Occipital lobe (tissue), 2 donors: ENCODE results near the gene APOBEC4. TPM values are rescaled to one million over a fixed set of nuclear protein-coding genes. Genes with fewer than 3 reads are reported as not detected.

Experiments
- DNase-seq: peaks from one replicate; lab custom pipeline; 2025; lab: John Stamatoyannopoulos, UW
- total RNA-seq: library from RNA; depleted of rRNA; stranded (reverse); fragments of >200 nt; gene quantifications from one replicate; pipeline ENCODE4 v1.2.3, GENCODE V29; 2014

The APOBEC4 gene
- total RNA-seq, 1 donor from 2014 or later: not detected

GRCh38 chr1:183674886-183675285, 21.8 kb upstream of the APOBEC4 start:
- DNase-seq: no peak

DNA sequence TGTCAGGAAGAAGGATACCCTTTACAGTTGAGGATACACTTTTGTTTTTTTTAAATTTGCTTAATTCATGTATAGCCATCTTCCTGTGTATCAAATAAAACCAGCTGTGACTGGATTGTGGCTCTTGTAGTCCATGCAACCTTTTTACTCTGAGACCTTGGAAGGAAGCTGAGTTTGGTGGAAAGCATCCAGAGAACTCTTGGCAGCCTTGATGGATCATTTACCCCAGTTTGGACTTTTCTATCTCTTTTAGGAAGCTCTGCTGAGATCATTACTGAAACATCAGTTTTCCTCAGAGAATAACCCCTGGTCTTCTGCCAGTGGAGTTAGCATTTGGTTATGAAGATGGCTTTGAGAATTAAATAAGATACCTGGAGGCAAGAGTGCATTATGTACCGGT, 21.2 kb upstream of the APOBEC4 start:
- DNase-seq: no peak

DNA sequence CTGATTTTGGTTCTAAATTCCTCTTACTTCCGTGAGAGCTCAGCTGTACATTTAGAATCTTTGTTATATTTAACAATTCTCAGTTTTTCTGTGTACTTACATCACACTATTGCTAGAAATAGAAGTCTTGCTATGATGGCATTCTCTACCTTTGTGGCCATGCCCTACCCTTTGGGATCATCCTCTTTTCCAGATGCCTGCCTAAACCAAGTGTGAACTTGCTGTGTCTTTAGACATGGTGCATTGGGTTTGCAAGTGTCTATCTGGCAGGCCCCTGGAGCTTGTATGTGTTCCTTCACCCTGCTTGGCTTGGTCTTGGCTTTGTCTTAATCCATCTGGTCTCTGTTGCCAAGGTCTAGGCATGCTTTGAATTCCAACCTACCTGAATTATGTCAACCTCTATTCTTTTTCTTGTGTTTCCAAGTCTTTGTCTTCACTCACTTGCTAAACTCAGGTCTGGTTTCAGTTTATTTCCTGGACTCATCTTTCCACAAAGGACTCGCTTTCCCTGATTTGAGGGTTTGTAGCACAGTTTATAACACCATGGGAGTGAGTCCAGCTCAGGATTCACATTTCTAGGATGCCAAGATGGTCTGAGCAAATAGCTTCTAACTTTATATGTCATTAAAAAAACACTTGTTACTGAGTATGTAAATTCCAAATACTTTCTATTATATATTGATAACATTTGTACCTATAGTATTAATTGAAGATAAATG, 20.6 kb upstream of the APOBEC4 start:
- no peak for DNase-seq

- no peak for DNase-seq
Observed at GRCh38 chr1:183670169-183670568, 17.1 kb upstream of the APOBEC4 start.

GRCh38 chr1:183656355-183656754, 3.2 kb upstream of the APOBEC4 start:
- no peak for DNase-seq

DNA sequence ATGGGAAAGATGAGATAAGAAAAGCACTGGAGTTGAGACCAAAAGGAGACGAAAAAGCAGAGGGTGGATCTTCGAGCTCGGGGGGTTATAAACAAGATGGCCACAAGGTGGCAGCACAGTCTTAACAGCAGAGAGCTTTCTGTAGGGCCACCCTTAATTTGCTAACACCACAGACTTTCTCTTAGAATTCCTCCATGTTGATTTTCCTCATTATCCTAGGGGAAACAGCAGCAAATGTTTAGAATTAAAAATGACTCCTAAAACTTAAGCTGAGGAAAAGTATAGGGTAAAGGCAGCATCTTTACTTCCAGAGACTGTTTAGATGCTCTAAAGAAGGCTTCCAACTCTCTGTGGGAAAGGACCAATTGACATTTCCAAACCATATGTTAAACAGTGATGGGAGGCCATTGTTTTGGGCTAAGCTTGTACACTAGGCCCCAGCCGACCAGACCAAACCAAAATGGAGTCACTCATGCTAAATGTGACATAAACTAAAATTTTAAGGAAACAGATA, 2.5 kb upstream of the APOBEC4 start:
- peak; percentile 45 for DNase-seq

- no peak for DNase-seq
Observed at GRCh38 chr1:183654706-183655105, 1.6 kb upstream of the APOBEC4 start.

GRCh38 chr1:183653876-183654451, 848 bp upstream of the APOBEC4 start:
- no peak for DNase-seq

- DNase-seq: no peak
Observed at GRCh38 chr1:183653462-183653794, 312 bp upstream of the APOBEC4 start.

GRCh38 chr1:183652107-183652506, 1.0 kb downstream of the APOBEC4 start:
- DNase-seq: no peak

DNA sequence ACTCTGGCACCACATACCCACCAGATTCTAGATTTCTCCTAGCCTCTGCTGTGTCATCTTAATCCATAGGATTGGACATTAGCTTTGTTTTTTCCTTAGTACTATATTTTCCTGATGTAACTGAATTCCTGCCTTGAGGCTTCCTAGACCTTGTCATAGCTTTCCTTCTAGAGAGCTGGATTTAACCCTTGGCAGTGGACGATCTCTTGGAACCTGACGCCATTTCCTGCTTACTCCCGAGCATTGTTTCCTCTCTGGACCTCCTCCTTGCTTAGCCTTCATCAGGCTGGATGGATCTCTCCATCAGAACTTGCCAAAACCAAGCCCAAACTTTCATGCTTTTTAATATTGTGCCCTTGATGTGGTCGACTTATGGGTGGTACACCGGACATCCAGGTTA, 1.5 kb downstream of the APOBEC4 start:
- no peak for DNase-seq

DNA sequence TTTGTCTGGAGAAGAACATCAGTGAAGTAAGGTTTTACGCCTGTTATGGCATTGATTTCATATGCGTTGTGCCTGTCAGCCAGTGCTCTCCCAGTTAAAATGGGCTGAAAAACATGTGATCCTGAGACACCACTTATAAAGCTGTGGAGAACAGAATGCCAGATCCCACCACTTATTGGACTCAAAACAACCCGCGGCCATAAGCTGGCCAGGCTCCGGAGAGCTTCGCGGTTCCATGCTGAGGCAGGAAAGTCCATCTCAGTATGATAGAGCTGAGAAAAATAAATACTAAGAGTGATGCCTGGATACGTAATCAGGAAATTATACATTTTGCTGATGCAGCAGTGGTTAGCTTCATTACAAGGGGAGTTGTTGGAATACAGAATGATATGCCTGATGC, 5.1 kb downstream of the APOBEC4 start:
- DNase-seq: no peak

- DNase-seq: no peak
Observed at GRCh38 chr1:183646776-183647175, 6.3 kb downstream of the APOBEC4 start.

GRCh38 chr1:183645531-183645930, 7.6 kb downstream of the APOBEC4 start:
- no peak for DNase-seq

- no peak for DNase-seq
Observed at GRCh38 chr1:183642166-183642565, 10.9 kb downstream of the APOBEC4 start.

DNA sequence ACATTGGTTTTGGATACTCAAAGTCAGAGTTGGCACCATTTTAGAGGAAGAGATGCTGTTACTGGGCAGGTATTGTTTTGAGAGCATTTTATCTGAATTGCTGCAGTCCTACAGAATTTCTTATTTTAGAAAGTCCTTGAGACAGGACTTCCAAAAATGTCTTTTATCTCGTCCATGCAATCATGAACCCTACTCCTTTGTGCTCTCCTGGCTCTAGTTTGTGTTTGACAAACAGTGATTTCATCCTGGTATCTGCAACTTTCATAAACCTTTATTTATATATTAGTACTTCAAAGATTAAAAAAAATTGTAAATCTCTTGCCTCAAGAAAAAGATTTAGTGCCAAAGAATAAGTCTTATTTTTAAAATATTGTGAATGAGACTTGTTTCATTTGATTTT, 12.9 kb downstream of the APOBEC4 start:
- DNase-seq: no peak

- DNase-seq: no peak
Observed at GRCh38 chr1:183638649-183639387, 14.3 kb downstream of the APOBEC4 start.

GRCh38 chr1:183636783-183637182, 16.3 kb downstream of the APOBEC4 start:
- DNase-seq: no peak

- DNase-seq: no peak
Observed at GRCh38 chr1:183636334-183636682, 16.8 kb downstream of the APOBEC4 start.

DNA sequence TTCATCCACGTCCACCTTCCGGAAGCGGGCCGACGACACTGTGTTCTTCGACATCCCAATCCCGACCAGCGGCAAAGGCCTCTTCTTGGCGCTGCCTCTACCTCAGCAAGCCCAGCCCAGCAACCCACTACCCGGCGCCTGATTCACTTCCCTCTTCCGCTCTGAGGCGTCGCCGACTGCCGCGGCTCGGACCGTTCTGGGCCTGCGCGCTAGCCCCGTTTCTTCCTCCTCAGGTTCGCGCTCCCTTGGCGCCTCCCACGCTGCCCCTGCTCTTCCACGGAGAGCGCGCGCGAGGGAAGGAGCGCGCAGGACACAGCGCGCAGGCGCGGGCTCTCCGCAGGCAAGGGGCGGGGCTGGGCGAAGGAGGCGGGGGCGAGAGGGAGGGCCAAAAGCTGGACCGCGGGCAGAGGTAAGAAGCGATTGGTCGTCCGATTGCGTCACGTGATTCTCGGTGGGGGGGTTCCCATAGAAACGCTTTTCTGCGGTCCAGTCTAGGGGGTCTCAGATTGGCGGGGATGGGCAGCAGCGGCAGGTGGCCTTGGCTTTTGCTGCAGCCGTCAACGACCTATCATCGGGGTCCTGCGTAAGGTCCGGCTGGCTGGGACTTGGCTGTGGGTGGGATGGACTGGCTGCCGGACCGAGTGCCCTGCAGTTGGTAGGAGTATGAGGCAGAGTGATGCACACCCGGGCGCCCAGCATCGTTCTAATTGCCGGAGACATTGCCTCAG, 17.3 kb downstream of the APOBEC4 start, which contains the start of gene ARPC5:
Gene ARPC5, minus strand, starts transcription at position 178 of the 728 bp plus-strand sequence. Its CDS starts 124 bp downstream, at position 54.
- peak; percentile 96 for DNase-seq

DNA sequence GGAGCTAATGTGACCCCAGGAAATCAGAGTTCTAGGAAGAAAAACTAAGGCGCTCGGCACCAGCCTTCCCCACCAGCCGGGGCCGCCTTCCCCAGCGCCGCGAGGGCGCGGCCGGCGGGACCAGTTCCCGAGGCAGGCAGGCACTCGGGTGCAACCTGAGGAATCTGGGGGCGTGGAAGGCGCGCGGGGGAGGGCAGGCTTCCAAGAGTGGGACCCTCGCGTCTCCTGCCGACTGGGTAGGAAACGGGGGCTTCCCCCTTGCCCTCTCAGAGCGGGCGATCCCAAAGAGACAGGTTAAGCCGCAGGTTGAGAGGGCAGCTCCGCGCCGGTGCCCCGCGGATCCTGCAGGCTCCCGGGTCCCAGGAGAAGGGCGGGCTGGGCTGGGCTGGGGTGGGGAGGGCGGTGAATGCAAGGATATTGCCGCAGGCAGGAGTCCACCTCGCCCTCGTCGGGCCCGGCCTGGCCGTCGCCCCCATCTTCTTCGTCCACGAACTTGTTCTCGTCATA, 18.0 kb downstream of the APOBEC4 start:
- DNase-seq: no peak
